Fibroblast of lung (primary cell): ENCODE results near the gene ACOXL. TPM values are rescaled to one million over a fixed set of nuclear protein-coding genes. Genes with fewer than 3 reads are reported as not detected.

Experiments
- DNase-seq, 2 donors: peaks; one replicate each; pipeline versions ENCODE4 v3.0.0 to v3.0.0-alpha.2; 2010; ENCODE audit warnings: low read depth in 2 of 2
- H2AFZ ChIP-seq: 2 replicates; pipeline ENCODE4 v1.5.1; 2012; ENCODE audit warnings: low read length, control low read depth, inconsistent platforms
- H3K27ac ChIP-seq: 2 replicates; pipeline ENCODE4 v1.5.1; 2011; ENCODE audit warnings: low read length, control low read depth; ENCODE audit not compliant: insufficient read depth
- H3K27me3 ChIP-seq: 2 replicates; pipeline ENCODE4 v1.5.1; 2011; ENCODE audit warnings: mild to moderate bottlenecking, low read length; ENCODE audit not compliant: control insufficient read depth, insufficient read depth
- H3K36me3 ChIP-seq: 2 replicates; pipeline ENCODE4 v1.5.1; 2011; ENCODE audit warnings: low read length; ENCODE audit not compliant: control insufficient read depth, insufficient read depth
- H3K4me1 ChIP-seq: 2 replicates; pipeline ENCODE4 v1.5.1; 2011; ENCODE audit warnings: low read length; ENCODE audit not compliant: control insufficient read depth, insufficient read depth; ENCODE audit errors: extremely low read depth
- H3K4me2 ChIP-seq: 2 replicates; pipeline ENCODE4 v1.5.1; 2011; ENCODE audit warnings: low read length, control low read depth; ENCODE audit not compliant: insufficient read depth; ENCODE audit errors: extremely low read depth
- H3K4me3 ChIP-seq, 4 experiments: fragments of 200-600 bp in 1 of 4; sonication (generic) in 1 of 4; replicated peaks in 1 of 4; 2 replicates each; pipeline ENCODE4 v1.5.1; 2011 to 2016; ENCODE audit warnings: low read length in 4 of 4, low read depth in 3 of 4, mild to moderate bottlenecking in 3 of 4, control low read depth in 2 of 4, inconsistent platforms in 1 of 4, mixed read lengths in 1 of 4; ENCODE audit not compliant: insufficient read depth in 1 of 4; ENCODE audit errors: control extremely low read depth in 1 of 4
- H3K79me2 ChIP-seq: 2 replicates; pipeline ENCODE4 v1.5.1; 2012; ENCODE audit warnings: mild to moderate bottlenecking, low read length, inconsistent platforms; ENCODE audit not compliant: control insufficient read depth, insufficient read depth
- H3K9ac ChIP-seq: 2 replicates; pipeline ENCODE4 v1.5.1; 2011; ENCODE audit warnings: mild to moderate bottlenecking, low read length, control low read depth; ENCODE audit not compliant: insufficient read depth
- H3K9me3 ChIP-seq: 2 replicates; pipeline ENCODE4 v1.5.1; 2012; ENCODE audit warnings: low read depth, low read length; ENCODE audit not compliant: control insufficient read depth, insufficient read depth
- H4K20me1 ChIP-seq: 2 replicates; pipeline ENCODE4 v1.5.1; 2011; ENCODE audit warnings: low read length; ENCODE audit not compliant: control insufficient read depth, insufficient read depth; ENCODE audit errors: extremely low read depth
- EZH2 ChIP-seq: IDR thresholded peaks from 2 replicates; pipeline ENCODE4 v1.5.1; 2012; ENCODE audit warnings: low read length, control low read depth, mild to moderate bottlenecking; ENCODE audit errors: missing control alignments
- polyA plus RNA-seq, 2 donors: library from polyadenylated mRNA; depleted of rRNA in 1 of 2; stranded (reverse) in 1 of 2; unstranded in 1 of 2; fragments of >200 nt; gene quantifications; 2 replicates each; pipeline ENCODE4 v1.2.1, GENCODE V29; 2011 to 2012; ENCODE audit warnings: missing spikeins in 1 of 2
- total RNA-seq: library from RNA; depleted of rRNA; stranded (reverse); fragments of >200 nt; gene quantifications from 2 replicates; pipeline ENCODE4 v1.2.1, GENCODE V29; 2014
- TF ChIP-seq, protein P1 (sequence below), 2 donors: IDR thresholded peaks in 1 of 2; conservative IDR thresholded peaks in 1 of 2; 1 replicate in 1 of 2; 2 replicates in 1 of 2; pipeline ENCODE4 v1.5.1; 2011 to 2012; ENCODE audit warnings: low read length in 2 of 2, control low read depth in 1 of 2, inconsistent platforms in 1 of 2, low read depth in 1 of 2, mild to moderate bottlenecking in 1 of 2

Gene ACOXL
- total and polyA plus RNA-seq, 2 donors (not counting 1 experiment from before 2014, with no cell fraction given), result not detected

DNA sequence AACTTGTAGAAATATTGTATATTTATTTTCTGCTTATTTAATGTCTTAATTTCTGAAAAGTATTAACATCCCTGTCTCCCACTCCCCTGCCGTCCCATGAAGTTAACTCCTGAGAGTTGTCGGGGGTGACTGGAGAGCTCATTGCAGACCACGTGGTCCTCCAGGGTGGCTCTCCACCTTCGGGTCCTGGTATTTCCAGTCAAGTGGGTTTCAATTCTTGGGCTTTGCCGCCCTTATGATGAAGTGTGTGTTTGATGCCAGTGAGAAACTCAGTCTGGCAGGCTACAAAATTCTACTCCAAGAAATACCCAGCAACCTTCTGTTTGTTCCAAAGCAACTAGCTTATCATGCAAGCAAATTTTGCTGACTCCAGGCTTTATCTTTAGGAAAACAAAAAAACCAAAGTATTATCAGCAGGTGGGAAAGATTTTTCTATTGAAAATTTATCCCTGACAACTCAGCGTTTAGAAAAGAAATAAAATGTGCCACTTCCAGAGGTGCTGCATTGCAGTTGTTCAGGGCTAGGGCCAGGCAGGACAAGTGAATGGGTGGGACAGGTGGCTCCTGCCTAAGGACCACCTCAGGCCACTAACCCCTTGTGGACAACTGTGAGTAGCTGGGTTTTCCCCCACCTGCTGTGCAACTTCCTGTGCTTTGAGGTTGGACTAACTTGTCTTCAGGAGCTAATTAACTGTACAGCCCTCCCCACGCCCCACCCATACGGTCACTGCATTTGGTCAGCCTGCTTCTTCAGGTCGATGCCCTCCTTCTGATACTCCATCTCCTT lies 434.9 kb downstream of the ACOXL start:
- no peaks in the 10 kb centered on the region for H3K79me2 ChIP-seq
- no peak overlapping the region for H3K27ac ChIP-seq
- TF ChIP-seq, protein P1, sequence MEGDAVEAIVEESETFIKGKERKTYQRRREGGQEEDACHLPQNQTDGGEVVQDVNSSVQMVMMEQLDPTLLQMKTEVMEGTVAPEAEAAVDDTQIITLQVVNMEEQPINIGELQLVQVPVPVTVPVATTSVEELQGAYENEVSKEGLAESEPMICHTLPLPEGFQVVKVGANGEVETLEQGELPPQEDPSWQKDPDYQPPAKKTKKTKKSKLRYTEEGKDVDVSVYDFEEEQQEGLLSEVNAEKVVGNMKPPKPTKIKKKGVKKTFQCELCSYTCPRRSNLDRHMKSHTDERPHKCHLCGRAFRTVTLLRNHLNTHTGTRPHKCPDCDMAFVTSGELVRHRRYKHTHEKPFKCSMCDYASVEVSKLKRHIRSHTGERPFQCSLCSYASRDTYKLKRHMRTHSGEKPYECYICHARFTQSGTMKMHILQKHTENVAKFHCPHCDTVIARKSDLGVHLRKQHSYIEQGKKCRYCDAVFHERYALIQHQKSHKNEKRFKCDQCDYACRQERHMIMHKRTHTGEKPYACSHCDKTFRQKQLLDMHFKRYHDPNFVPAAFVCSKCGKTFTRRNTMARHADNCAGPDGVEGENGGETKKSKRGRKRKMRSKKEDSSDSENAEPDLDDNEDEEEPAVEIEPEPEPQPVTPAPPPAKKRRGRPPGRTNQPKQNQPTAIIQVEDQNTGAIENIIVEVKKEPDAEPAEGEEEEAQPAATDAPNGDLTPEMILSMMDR (conservative IDR thresholded peaks at IDR 0.05 in 1 of 2, IDR thresholded peaks at IDR 0.05 in 1 of 2; ENCODE audit: low read depth in 1 of 2, low read length in 2 of 2), result no peak
- no peak for TF ChIP-seq EZH2
- no peak overlapping the region for H3K4me2 ChIP-seq
- no peak overlapping the region for H3K9ac ChIP-seq
- peaks cover 13% of the 10 kb centered on the region for H3K4me1 ChIP-seq
- H3K9me3 ChIP-seq, result no peaks in the 10 kb centered on the region
- H2AFZ ChIP-seq, result no peak overlapping the region
- no peaks in the 10 kb centered on the region for H4K20me1 ChIP-seq
- no peak overlapping the region for H3K4me3 ChIP-seq
- H3K36me3 ChIP-seq, result no peaks in the 10 kb centered on the region
- H3K27me3 ChIP-seq, result no peaks in the 10 kb centered on the region
- DNase-seq, result no peak

DNA sequence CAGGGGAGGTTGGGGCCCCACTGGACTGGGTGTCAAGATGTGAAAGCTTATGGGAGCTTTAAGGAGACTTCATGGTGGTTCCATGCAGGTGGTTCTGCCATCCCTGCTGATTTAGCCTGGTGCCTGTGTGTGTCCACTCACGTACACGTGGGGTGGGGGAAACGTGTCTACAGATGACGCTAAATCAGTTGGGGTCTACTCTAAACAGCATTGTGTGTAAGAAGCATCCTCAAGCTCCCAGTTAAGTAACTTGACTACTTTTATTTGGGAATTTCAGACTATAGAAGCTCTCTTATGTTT lies 435.4 kb downstream of the ACOXL start:
- H3K4me2 ChIP-seq, result no peak overlapping the region
- TF ChIP-seq, protein P1 (conservative IDR thresholded peaks at IDR 0.05 in 1 of 2, IDR thresholded peaks at IDR 0.05 in 1 of 2; ENCODE audit: low read depth in 1 of 2, low read length in 2 of 2), result no peak
- TF ChIP-seq EZH2, result no peak
- no peak overlapping the region for H3K4me3 ChIP-seq
- H2AFZ ChIP-seq, result no peak overlapping the region
- H3K27ac ChIP-seq, result no peak overlapping the region
- peaks cover 13% of the 10 kb centered on the region for H3K4me1 ChIP-seq
- H3K36me3 ChIP-seq, result no peaks in the 10 kb centered on the region
- no peaks in the 10 kb centered on the region for H3K9me3 ChIP-seq
- no peaks in the 10 kb centered on the region for H3K27me3 ChIP-seq
- H3K79me2 ChIP-seq, result no peaks in the 10 kb centered on the region
- H3K9ac ChIP-seq, result no peak overlapping the region
- no peak for DNase-seq
- no peaks in the 10 kb centered on the region for H4K20me1 ChIP-seq

Other genes with a start within 250 kb of the ACOXL start
- 22.6 and 23.6 TPM in 2 replicates for gene RGPD6, start 155.4 kb upstream of the ACOXL start, total RNA-seq
- 9.5 and 10.5 TPM in 2 replicates for gene RGPD6, start 155.4 kb upstream of the ACOXL start, polyA plus RNA-seq
- gene BUB1, start 54.5 kb upstream of the ACOXL start, total RNA-seq, result 3.9 and 11.2 TPM in 2 replicates
- 9.9 and 37.5 TPM in 2 replicates for gene BUB1, start 54.5 kb upstream of the ACOXL start, polyA plus RNA-seq